HG03103 (cell line): ENCODE measurements around the gene PHACTR1.

Experiments used
- ATAC-seq: cut with Tn5 transposase; IDR thresholded peaks from one replicate; pipeline ENCODE4 v1.9.1; 2021; ENCODE audit warnings: low read depth; ENCODE audit not compliant: unreplicated experiment

The PHACTR1 gene

GRCh38 chr6:13049666-13050254 lies 333.2 kb downstream of the PHACTR1 start:
- ATAC-seq, result no peak

GRCh38 chr6:13053006-13053461 lies 336.5 kb downstream of the PHACTR1 start:
- ATAC-seq, result no peak

- ATAC-seq, result no peak
Observed at GRCh38 chr6:13058051-13058450, 341.5 kb downstream of the PHACTR1 start.

GRCh38 chr6:13059026-13059425 lies 342.5 kb downstream of the PHACTR1 start:
- no peak for ATAC-seq

GRCh38 chr6:13063300-13063918 lies 346.8 kb downstream of the PHACTR1 start:
- no peak for ATAC-seq

- no peak for ATAC-seq
Observed at GRCh38 chr6:13065581-13065980, 349.0 kb downstream of the PHACTR1 start.

- no peak for ATAC-seq
Observed at GRCh38 chr6:13066050-13066449, 349.5 kb downstream of the PHACTR1 start.

- ATAC-seq, result no peak
Observed at GRCh38 chr6:13066820-13067219, 350.3 kb downstream of the PHACTR1 start.

GRCh38 chr6:13068586-13069210 lies 352.1 kb downstream of the PHACTR1 start:
- no peak for ATAC-seq

- ATAC-seq, result no peak
Observed at GRCh38 chr6:13071550-13072345, 355.2 kb downstream of the PHACTR1 start.

GRCh38 chr6:13072686-13073347 lies 356.2 kb downstream of the PHACTR1 start:
- no peak for ATAC-seq

- no peak for ATAC-seq
Observed at GRCh38 chr6:13074415-13075140, 358.0 kb downstream of the PHACTR1 start.

GRCh38 chr6:13075141-13075845 lies 358.7 kb downstream of the PHACTR1 start:
- no peak for ATAC-seq

GRCh38 chr6:13076575-13076974 lies 360.0 kb downstream of the PHACTR1 start:
- ATAC-seq, result no peak

- ATAC-seq, result no peak
Observed at GRCh38 chr6:13077117-13077516, 360.6 kb downstream of the PHACTR1 start.

GRCh38 chr6:13079096-13079723 lies 362.6 kb downstream of the PHACTR1 start:
- no peak for ATAC-seq

GRCh38 chr6:13080462-13081188 lies 364.1 kb downstream of the PHACTR1 start:
- ATAC-seq, result no peak

- ATAC-seq, result no peak
Observed at GRCh38 chr6:13081189-13081563, 364.6 kb downstream of the PHACTR1 start.
